T follicular helper cell (primary cell): Measurements from ENCODE around the gene ERMN.
"Not testable (repeated sequence)": the region's sequence is repeated elsewhere in the genome, so short reads cannot be mapped to it uniquely, and the experiment has no call there.

Source experiments
- DNase-seq: peaks from one replicate; pipeline ENCODE4 v3.0.0-alpha.2; 2020; ENCODE audit warnings: low read depth
- total RNA-seq, 2 experiments: gene quantifications; one replicate each; lab custom pipeline; 2026; lab: John Stamatoyannopoulos, UW

ERMN gene
- 2.3 to 3.7 reads per million in 2 experiments for total RNA-seq

- no peak for DNase-seq
Measured at GRCh38 chr2:157325786-157326185, at the start of gene ERMN. Gene ERMN, minus strand, starts transcription at chr2:157325824. Its CDS starts 182 bp downstream, at chr2:157325642.

- DNase-seq, result no peak
Measured at GRCh38 chr2:157375384-157375783, 49.8 kb upstream of the ERMN start.

GRCh38 chr2:157368508-157368907, 42.9 kb upstream of the ERMN start:
- DNase-seq, result not testable (repeated sequence)

GRCh38 chr2:157367704-157368103, 42.1 kb upstream of the ERMN start:
- DNase-seq, result no peak

GRCh38 chr2:157364257-157364974, 38.8 kb upstream of the ERMN start:
- DNase-seq, result no peak

GRCh38 chr2:157363612-157364101, 38.0 kb upstream of the ERMN start:
- DNase-seq, result no peak

GRCh38 chr2:157362627-157363026, 37.0 kb upstream of the ERMN start:
- DNase-seq, result no peak

GRCh38 chr2:157361526-157361925, 35.9 kb upstream of the ERMN start:
- DNase-seq, result no peak

- DNase-seq, result no peak
Measured at GRCh38 chr2:157359628-157360027, 34.0 kb upstream of the ERMN start.

- no peak for DNase-seq
Measured at GRCh38 chr2:157355618-157356017, 30.0 kb upstream of the ERMN start.

GRCh38 chr2:157349949-157350515, 24.4 kb upstream of the ERMN start:
- no peak for DNase-seq

GRCh38 chr2:157348291-157348921, 22.8 kb upstream of the ERMN start:
- no peak for DNase-seq

GRCh38 chr2:157345647-157346389, 20.2 kb upstream of the ERMN start:
- DNase-seq, result no peak

GRCh38 chr2:157341381-157341780, 15.8 kb upstream of the ERMN start:
- not testable (repeated sequence) for DNase-seq

- no peak for DNase-seq
Measured at GRCh38 chr2:157339965-157340655, 14.5 kb upstream of the ERMN start.

- no peak for DNase-seq
Measured at GRCh38 chr2:157337978-157338377, 12.4 kb upstream of the ERMN start.

GRCh38 chr2:157336137-157337010, 10.8 kb upstream of the ERMN start:
- DNase-seq, result peak; percentile 29

GRCh38 chr2:157334797-157335196, 9.2 kb upstream of the ERMN start:
- DNase-seq, result no peak

GRCh38 chr2:157334335-157334734, 8.7 kb upstream of the ERMN start:
- no peak for DNase-seq

- DNase-seq, result no peak
Measured at GRCh38 chr2:157333304-157334047, 7.9 kb upstream of the ERMN start.
